ENCODE data around the gene FGR. TPM values are rescaled to one million over a fixed set of nuclear protein-coding genes. Genes with fewer than 3 reads are reported as not detected.

FGR gene
- polyA plus RNA-seq, 3 donors: 371 to 1,340 (median 571) TPM

DNA sequence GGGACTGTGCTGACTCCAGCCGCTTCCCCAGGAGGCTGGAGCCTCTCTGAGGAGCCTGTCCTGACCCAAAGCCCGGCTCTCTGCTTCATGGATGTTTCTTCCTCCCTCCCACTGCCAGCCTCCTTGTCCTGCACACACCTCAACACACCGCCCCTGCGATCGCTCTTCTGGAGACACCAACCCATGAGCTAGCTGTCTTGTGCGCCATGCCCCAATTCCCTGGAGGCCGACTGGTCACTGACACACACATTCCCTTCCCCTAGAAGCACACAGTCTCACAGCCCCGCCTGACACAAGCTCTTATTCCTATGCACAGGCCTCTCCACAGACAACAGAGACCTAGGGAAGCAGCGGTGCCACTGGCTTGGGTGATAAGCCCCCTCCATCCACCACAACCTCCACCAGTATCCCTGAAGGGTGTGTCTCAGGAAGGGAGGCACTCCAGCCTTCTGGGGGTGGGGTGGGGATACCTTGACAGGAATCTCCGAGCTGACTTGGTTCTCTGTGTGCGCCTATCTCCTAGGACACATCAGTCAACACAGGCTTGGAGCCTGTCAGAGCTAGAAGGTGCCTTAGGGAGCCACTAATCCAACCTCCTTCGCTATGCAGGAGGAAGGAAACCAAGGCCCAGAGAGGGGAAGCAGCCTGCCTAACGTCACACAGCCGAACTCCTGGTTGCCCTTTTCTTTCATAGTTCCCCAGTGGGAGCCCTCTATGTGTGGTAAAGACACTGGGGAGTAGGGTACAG, 62.1 kb downstream of the FGR start:
- Histone ChIP-seq H4K20me1 (ENCODE audit: insufficient read depth, low read length) (peaks cover 89% of the 10 kb centered on the region), H3K9me3 (replicated peaks in 1 of 2; ENCODE audit: control insufficient read depth in 1 of 2, insufficient read depth in 1 of 2, low read length in 2 of 2) (no peaks in the 10 kb centered on the region), H2AFZ (ENCODE audit: insufficient read depth, low read depth, low read length, poor library complexity, severe bottlenecking) (no peak overlapping the region), H3K4me2 (replicated peaks; ENCODE audit: extremely low read depth, low read length, poor library complexity, severe bottlenecking) (no peak overlapping the region), H3K36me3 (replicated peaks in 1 of 2; ENCODE audit: control insufficient read depth in 1 of 2, insufficient read depth in 2 of 2, low read length in 2 of 2) (no peaks in the 10 kb centered on the region), H3K9ac (ENCODE audit: insufficient read depth, low read length, poor library complexity, severe bottlenecking) (no peak overlapping the region), H3K27me3 (ENCODE audit: control insufficient read depth in 2 of 2, insufficient read depth in 2 of 2, low read length in 2 of 2) (peaks cover 4 to 26% of the 10 kb centered on the region in 2 donors), H3K4me1 (ENCODE audit: control insufficient read depth in 1 of 2, insufficient read depth in 2 of 2, low read length in 2 of 2) (peaks cover 18 to 37% of the 10 kb centered on the region in 2 donors), H3K4me3 (replicated peaks in 1 of 3; ENCODE audit: low read depth in 2 of 3, low read length in 3 of 3) (no peak overlapping the region), H3K79me2 (ENCODE audit: insufficient read depth, low read length) (no peaks in the 10 kb centered on the region), H3K27ac (ENCODE audit: low read depth in 1 of 2, low read length in 2 of 2) (no peak overlapping the region)
- DNase-seq: no peak
- no peak overlapping the region for H3K27ac Mint-ChIP-seq
- intact Hi-C loops (cut with micrococcal nuclease): no loop called here
- peaks cover 46% of the 10 kb centered on the region for H3K4me1 Mint-ChIP-seq
- TF ChIP-seq, protein P1, sequence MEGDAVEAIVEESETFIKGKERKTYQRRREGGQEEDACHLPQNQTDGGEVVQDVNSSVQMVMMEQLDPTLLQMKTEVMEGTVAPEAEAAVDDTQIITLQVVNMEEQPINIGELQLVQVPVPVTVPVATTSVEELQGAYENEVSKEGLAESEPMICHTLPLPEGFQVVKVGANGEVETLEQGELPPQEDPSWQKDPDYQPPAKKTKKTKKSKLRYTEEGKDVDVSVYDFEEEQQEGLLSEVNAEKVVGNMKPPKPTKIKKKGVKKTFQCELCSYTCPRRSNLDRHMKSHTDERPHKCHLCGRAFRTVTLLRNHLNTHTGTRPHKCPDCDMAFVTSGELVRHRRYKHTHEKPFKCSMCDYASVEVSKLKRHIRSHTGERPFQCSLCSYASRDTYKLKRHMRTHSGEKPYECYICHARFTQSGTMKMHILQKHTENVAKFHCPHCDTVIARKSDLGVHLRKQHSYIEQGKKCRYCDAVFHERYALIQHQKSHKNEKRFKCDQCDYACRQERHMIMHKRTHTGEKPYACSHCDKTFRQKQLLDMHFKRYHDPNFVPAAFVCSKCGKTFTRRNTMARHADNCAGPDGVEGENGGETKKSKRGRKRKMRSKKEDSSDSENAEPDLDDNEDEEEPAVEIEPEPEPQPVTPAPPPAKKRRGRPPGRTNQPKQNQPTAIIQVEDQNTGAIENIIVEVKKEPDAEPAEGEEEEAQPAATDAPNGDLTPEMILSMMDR (IDR thresholded peaks at IDR 0.05): no peak
- H3K36me3 Mint-ChIP-seq: peaks cover 0 to 4% of the 10 kb centered on the region in 2 donors
- no peaks in the 10 kb centered on the region for H3K9me3 Mint-ChIP-seq
- 87% methylated on average over 10 of the region's 14 CpGs for WGBS (ENCODE audit: insufficient coverage)
- H3K4me3 Mint-ChIP-seq: no peak overlapping the region
- peaks cover 22 to 45% (median 26%) of the 10 kb centered on the region in 3 donors for H3K27me3 Mint-ChIP-seq (ENCODE audit: low read depth in 3 of 3)

DNA sequence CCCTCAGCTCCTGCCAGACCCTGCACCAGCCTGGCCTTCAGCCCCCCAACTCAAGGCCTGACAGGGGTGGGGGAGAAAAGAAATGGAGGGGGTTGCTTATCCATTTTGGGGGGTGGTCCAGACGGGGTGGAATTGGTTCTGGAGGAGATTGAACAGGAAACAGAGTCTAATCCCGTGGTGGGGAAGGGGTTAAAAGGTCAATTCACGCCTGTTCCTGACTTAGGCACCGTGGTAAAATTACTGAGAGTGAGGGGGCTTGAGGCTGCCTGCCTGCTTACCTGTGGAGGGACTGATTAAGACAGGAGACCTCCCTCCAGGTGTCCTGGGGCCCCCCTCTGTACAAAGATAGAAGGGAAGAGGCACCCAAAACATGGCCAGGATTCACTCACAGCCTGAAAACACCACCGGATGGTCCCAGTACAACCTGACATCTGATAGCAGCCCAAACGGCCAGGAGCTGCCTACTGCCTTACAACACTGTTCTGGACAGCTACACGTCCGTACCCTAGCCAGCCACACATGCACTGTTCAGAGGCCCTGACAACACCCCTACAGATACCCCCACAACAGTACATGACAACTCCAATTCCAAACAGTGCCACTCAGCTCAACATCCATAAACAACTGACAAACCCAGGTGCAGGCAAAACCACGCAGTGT, 62.8 kb downstream of the FGR start:
- 49% methylated on average over 9 of the region's 9 CpGs for WGBS (ENCODE audit: insufficient coverage)
- TF ChIP-seq, protein P1 (IDR thresholded peaks at IDR 0.05): no peak
- Histone ChIP-seq H3K9me3 (replicated peaks in 1 of 2; ENCODE audit: control insufficient read depth in 1 of 2, insufficient read depth in 1 of 2, low read length in 2 of 2) (no peaks in the 10 kb centered on the region), H3K4me1 (ENCODE audit: control insufficient read depth in 1 of 2, insufficient read depth in 2 of 2, low read length in 2 of 2) (peaks cover 17 to 35% of the 10 kb centered on the region in 2 donors), H2AFZ (ENCODE audit: insufficient read depth, low read depth, low read length, poor library complexity, severe bottlenecking) (no peak overlapping the region), H3K27ac (ENCODE audit: low read depth in 1 of 2, low read length in 2 of 2) (no peak overlapping the region), H3K4me3 (replicated peaks in 1 of 3; ENCODE audit: low read depth in 2 of 3, low read length in 3 of 3) (no peak overlapping the region), H3K79me2 (ENCODE audit: insufficient read depth, low read length) (no peaks in the 10 kb centered on the region), H3K27me3 (ENCODE audit: control insufficient read depth in 2 of 2, insufficient read depth in 2 of 2, low read length in 2 of 2) (peaks cover 4 to 26% of the 10 kb centered on the region in 2 donors), H3K36me3 (replicated peaks in 1 of 2; ENCODE audit: control insufficient read depth in 1 of 2, insufficient read depth in 2 of 2, low read length in 2 of 2) (no peaks in the 10 kb centered on the region), H4K20me1 (ENCODE audit: insufficient read depth, low read length) (peaks cover 87% of the 10 kb centered on the region), H3K4me2 (replicated peaks; ENCODE audit: extremely low read depth, low read length, poor library complexity, severe bottlenecking) (no peak overlapping the region), H3K9ac (ENCODE audit: insufficient read depth, low read length, poor library complexity, severe bottlenecking) (no peak overlapping the region)
- Mint-ChIP-seq H3K36me3 (peaks cover 0 to 4% of the 10 kb centered on the region in 2 donors), H3K4me3 (no peak overlapping the region), H3K9me3 (no peaks in the 10 kb centered on the region), H3K27me3 (ENCODE audit: low read depth in 3 of 3) (peaks cover 21 to 45% (median 26%) of the 10 kb centered on the region in 3 donors), H3K27ac (no peak overlapping the region), H3K4me1 (peaks cover 43% of the 10 kb centered on the region)
- intact Hi-C loops (cut with micrococcal nuclease): no loop called here
- no peak for DNase-seq

Data from CD14-positive monocyte (primary cell).